ENCODE data around the gene SS18L1. TPM values are rescaled to one million over a fixed set of nuclear protein-coding genes. Genes with fewer than 3 reads are reported as not detected.
A peak's percentile ranks its signal among the peaks of the same experiment; 100 is the strongest.

Gene SS18L1
- total and polyA plus RNA-seq, 8 donors, result 5.5 to 34.8 (median 9.3) TPM

- peak in 1 of 2 donors; percentile 33 for DNase-seq
- peaks cover 33 to 49% (median 42%) of the 10 kb centered on the region in 4 donors for H3K36me3 ChIP-seq
- TF ChIP-seq CTCF (IDR thresholded peaks at IDR 0.05), result no peak
- no peak for TF ChIP-seq EP300 (IDR thresholded peaks at IDR 0.05)
- TF ChIP-seq POLR2A (IDR thresholded peaks at IDR 0.05), result no peak
- peak overlapping the region; percentile 83 to 99 (median 94) for H3K27ac ChIP-seq
- H3K27me3 ChIP-seq, result peaks cover 0 to 15% (median 2%) of the 10 kb centered on the region in 3 donors
- H3K4me1 ChIP-seq, result peaks cover 16 to 42% (median 29%) of the 10 kb centered on the region in 4 donors
- WGBS, 5 donors, result 16 to 25% (median 22%) methylated on average over 16 to 19 of the region's 19 CpGs
- peak overlapping the region; percentile 87 to 99 (median 96) for H3K4me3 ChIP-seq
- intact Hi-C loops (cut with DNase I; ENCODE audit: low total_unique reads), result no loop called here
- no peaks in the 10 kb centered on the region for H3K9me3 ChIP-seq
Measured at GRCh38 chr20:62123450-62124118, 20.0 kb upstream of the SS18L1 start.

GRCh38 chr20:62126141-62126540 is 17.4 kb upstream of the SS18L1 start:
- no peaks in the 10 kb centered on the region for H3K27me3 ChIP-seq
- H3K27ac ChIP-seq, result no peak overlapping the region
- no peak overlapping the region for H3K4me3 ChIP-seq
- 90 to 95% (median 94%) methylated on average over 20 of the region's 20 CpGs for WGBS, 5 donors
- peaks cover 57 to 75% (median 68%) of the 10 kb centered on the region in 4 donors for H3K36me3 ChIP-seq
- H3K4me1 ChIP-seq, result peaks cover 15 to 38% (median 22%) of the 10 kb centered on the region in 4 donors
- intact Hi-C loops (cut with DNase I; ENCODE audit: low total_unique reads), result no loop called here
- no peak for DNase-seq
- no peaks in the 10 kb centered on the region for H3K9me3 ChIP-seq
- TF ChIP-seq CTCF (IDR thresholded peaks at IDR 0.05) (no peak), POLR2A (IDR thresholded peaks at IDR 0.05) (no peak), POLR2AphosphoS5 (IDR thresholded peaks at IDR 0.05) (no peak), EP300 (IDR thresholded peaks at IDR 0.05) (no peak)

- no peak overlapping the region for H3K27ac ChIP-seq
- DNase-seq, result no peak
- intact Hi-C loops (cut with DNase I; ENCODE audit: low total_unique reads), result no loop called here
- no peaks in the 10 kb centered on the region for H3K9me3 ChIP-seq
- WGBS, 5 donors, result 80 to 91% (median 85%) methylated on average over 6 of the region's 6 CpGs
- no peaks in the 10 kb centered on the region for H3K27me3 ChIP-seq
- H3K36me3 ChIP-seq, result peaks cover 73 to 91% (median 84%) of the 10 kb centered on the region in 4 donors
- TF ChIP-seq POLR2A (IDR thresholded peaks at IDR 0.05) (no peak), CTCF (IDR thresholded peaks at IDR 0.05) (no peak), POLR2AphosphoS5 (IDR thresholded peaks at IDR 0.05) (no peak), EP300 (IDR thresholded peaks at IDR 0.05) (no peak)
- no peak overlapping the region for H3K4me3 ChIP-seq
- H3K4me1 ChIP-seq, result peaks cover 13 to 46% (median 22%) of the 10 kb centered on the region in 4 donors
Measured at GRCh38 chr20:62127799-62128198, 15.8 kb upstream of the SS18L1 start.

GRCh38 chr20:62128502-62128901 is 15.1 kb upstream of the SS18L1 start:
- intact Hi-C loops (cut with DNase I; ENCODE audit: low total_unique reads), result no loop called here
- TF ChIP-seq CTCF (IDR thresholded peaks at IDR 0.05), result no peak
- Histone ChIP-seq H3K36me3 (peaks cover 79 to 98% (median 91%) of the 10 kb centered on the region in 4 donors), H3K27me3 (no peaks in the 10 kb centered on the region), H3K27ac (no peak overlapping the region), H3K9me3 (no peaks in the 10 kb centered on the region), H3K4me3 (no peak overlapping the region), H3K4me1 (peaks cover 7 to 45% (median 19%) of the 10 kb centered on the region in 4 donors)
- WGBS, 5 donors, result 81 to 90% (median 88%) methylated on average over 6 of the region's 6 CpGs
- DNase-seq, result no peak
